ENCODE data around the gene DAZAP2.

DNA sequence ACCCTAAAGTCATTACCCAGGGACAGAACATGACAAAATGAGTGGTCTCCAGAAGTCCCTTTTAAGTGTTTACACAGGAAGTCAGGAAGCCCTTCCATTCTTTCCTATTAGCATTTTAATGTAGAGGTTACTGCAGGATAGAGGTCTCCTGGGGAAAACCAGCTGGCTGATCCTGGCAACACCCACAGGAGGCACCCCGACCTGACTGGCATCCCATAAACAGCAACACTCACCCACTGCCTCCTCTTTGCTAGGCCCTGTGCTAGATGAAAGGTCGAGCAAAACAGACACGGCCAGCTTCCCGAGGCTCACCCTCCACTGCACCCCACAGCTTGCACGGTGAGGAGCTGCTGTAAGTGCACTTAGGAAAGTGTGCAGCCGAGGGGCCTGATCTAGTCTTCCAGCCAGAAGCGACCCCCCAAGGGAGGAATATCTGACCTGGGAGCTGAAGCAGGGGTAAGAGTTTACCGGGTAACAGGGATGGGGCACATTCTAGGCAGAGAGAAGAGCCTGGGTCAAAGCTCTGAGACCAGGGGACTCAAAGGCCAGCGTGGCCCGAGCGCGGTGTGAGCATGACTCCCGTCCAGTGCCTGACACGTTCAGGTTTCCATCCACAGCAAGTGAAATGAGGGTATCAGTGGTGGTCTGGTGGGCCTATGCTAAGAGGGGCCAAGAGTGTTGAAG, 9.0 kb downstream of the DAZAP2 start:
- TF ChIP-seq, protein P1, sequence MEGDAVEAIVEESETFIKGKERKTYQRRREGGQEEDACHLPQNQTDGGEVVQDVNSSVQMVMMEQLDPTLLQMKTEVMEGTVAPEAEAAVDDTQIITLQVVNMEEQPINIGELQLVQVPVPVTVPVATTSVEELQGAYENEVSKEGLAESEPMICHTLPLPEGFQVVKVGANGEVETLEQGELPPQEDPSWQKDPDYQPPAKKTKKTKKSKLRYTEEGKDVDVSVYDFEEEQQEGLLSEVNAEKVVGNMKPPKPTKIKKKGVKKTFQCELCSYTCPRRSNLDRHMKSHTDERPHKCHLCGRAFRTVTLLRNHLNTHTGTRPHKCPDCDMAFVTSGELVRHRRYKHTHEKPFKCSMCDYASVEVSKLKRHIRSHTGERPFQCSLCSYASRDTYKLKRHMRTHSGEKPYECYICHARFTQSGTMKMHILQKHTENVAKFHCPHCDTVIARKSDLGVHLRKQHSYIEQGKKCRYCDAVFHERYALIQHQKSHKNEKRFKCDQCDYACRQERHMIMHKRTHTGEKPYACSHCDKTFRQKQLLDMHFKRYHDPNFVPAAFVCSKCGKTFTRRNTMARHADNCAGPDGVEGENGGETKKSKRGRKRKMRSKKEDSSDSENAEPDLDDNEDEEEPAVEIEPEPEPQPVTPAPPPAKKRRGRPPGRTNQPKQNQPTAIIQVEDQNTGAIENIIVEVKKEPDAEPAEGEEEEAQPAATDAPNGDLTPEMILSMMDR (conservative IDR thresholded peaks at IDR 0.05; ENCODE audit: low read depth, low read length), result no peak
- no peak for TF ChIP-seq EZH2 (IDR thresholded peaks at IDR 0.05; ENCODE audit: low read length, unreplicated experiment)

All from PC-3 (cell line).